GM12878 (cell line): ENCODE measurements around the gene WWP2. TPM values are rescaled to one million over a fixed set of nuclear protein-coding genes. Genes with fewer than 3 reads are reported as not detected.
A peak's percentile ranks its signal among the peaks of the same experiment; 100 is the strongest.

Experiments
- ATAC-seq: fragments of 200-7000 bp; cut with Tn5 transposase; 3 replicates; pipeline ENCODE4 v1.9.1; 2020; ENCODE audit warnings: mild to moderate bottlenecking, moderate library complexity
- BruUV-seq: library from RNA; stranded (reverse); fragments of 400-500 nt; replicated peaks from 2 replicates; lab custom pipeline; 2021; lab: Mats Ljungman, UMichigan
- CTCF ChIA-PET: fragments of 300-600 bp; sonication (Branson Sonifier 250); formaldehyde crosslinking; extraction: SDS; loops from one replicate; lab custom pipeline; 2021; ENCODE audit warnings: inconsistent platforms; lab: Yijun Ruan, JAX
- POLR2A ChIA-PET: fragments of 350-600 bp; formaldehyde crosslinking; extraction: SDS; loops from one replicate; lab custom pipeline; 2021; ENCODE audit warnings: inconsistent platforms; lab: Charles Lee
- RAD21 ChIA-PET: fragments of 300-600 bp; sonication (Branson Sonifier 250); formaldehyde crosslinking; loops from one replicate; lab custom pipeline; 2023; ENCODE audit warnings: antibody characterized with exemption; ENCODE audit not compliant: unreplicated experiment; lab: Charles Lee
- SMC1A ChIA-PET: fragments of 300-600 bp; sonication (Branson Sonifier 250); formaldehyde crosslinking; loops from one replicate; lab custom pipeline; 2023; ENCODE audit not compliant: unreplicated experiment, uncharacterized antibody; lab: Charles Lee
- DNase-seq: peaks from one replicate; pipeline ENCODE4 v3.0.0-alpha.2; 2011; ENCODE audit warnings: low read depth, low spot score
- FAIRE-seq: peaks from 3 replicates; lab custom pipeline; 2011; peaks lifted over from hg19 to GRCh38; lab: Jason Lieb, UNC
- H2AFZ ChIP-seq: 2 replicates; pipeline ENCODE4 v1.6.0; 2011; ENCODE audit warnings: low read depth, low read length, control low read depth; ENCODE audit not compliant: control insufficient read depth
- H3K27ac ChIP-seq: 2 replicates; pipeline ENCODE4 v1.5.1; 2011; ENCODE audit warnings: control low read depth; ENCODE audit not compliant: control insufficient read depth, insufficient read depth
- H3K27me3 ChIP-seq, 2 experiments: replicated peaks in 1 of 2; 2 replicates each; pipeline versions ENCODE4 v1.6.0 to v1.6.1; 2011; ENCODE audit warnings: low read length in 1 of 2; ENCODE audit not compliant: control insufficient read depth in 2 of 2, insufficient read depth in 2 of 2
- H3K36me3 ChIP-seq, 2 experiments: 2 replicates each; pipeline ENCODE4 v1.5.1; 2011; ENCODE audit warnings: low read length in 1 of 2; ENCODE audit not compliant: control insufficient read depth in 2 of 2, insufficient read depth in 2 of 2
- H3K4me1 ChIP-seq: 2 replicates; pipeline ENCODE4 v1.6.1; 2011; ENCODE audit warnings: mild to moderate bottlenecking, low read length, moderate library complexity, mixed read lengths; ENCODE audit not compliant: control insufficient read depth, insufficient read depth
- H3K4me2 ChIP-seq: 2 replicates; pipeline ENCODE4 v1.6.0; 2011; ENCODE audit warnings: control low read depth; ENCODE audit not compliant: control insufficient read depth, insufficient read depth
- H3K4me3 ChIP-seq: fragments of 200-600 bp; sonication (generic); 2 replicates; pipeline ENCODE4 v1.5.1; 2016
- H3K79me2 ChIP-seq: 2 replicates; pipeline ENCODE4 v1.6.0; 2011; ENCODE audit warnings: low read length; ENCODE audit not compliant: control insufficient read depth, insufficient read depth
- H3K9ac ChIP-seq: 2 replicates; pipeline ENCODE4 v1.8.0; 2011; ENCODE audit warnings: low read length, control low read depth, mixed read lengths; ENCODE audit not compliant: control insufficient read depth, insufficient read depth
- H3K9me3 ChIP-seq: replicated peaks from 3 replicates; pipeline ENCODE4 v1.5.1; 2011; ENCODE audit warnings: mild to moderate bottlenecking, low read length; ENCODE audit not compliant: control insufficient read depth, insufficient read depth
- H4K20me1 ChIP-seq: 2 replicates; pipeline ENCODE4 v1.6.0; 2011; ENCODE audit not compliant: control insufficient read depth, insufficient read depth
- ATF3 ChIP-seq: IDR thresholded peaks from 2 replicates; pipeline ENCODE4 v1.6.1; 2011; ENCODE audit warnings: low read depth, mild to moderate bottlenecking, low read length, moderate library complexity, borderline replicate concordance; ENCODE audit errors: extremely low read depth
- BMI1 ChIP-seq: fragments of 450-650 bp; IDR thresholded peaks from 2 replicates; pipeline ENCODE4 v1.6.1; 2016; ENCODE audit warnings: mild to moderate bottlenecking, moderate library complexity, borderline replicate concordance
- CTCF ChIP-seq, 3 experiments: IDR thresholded peaks in 2 of 3; conservative IDR thresholded peaks in 1 of 3; 2 replicates each; pipeline ENCODE4 v1.5.1; 2011; ENCODE audit warnings: low read depth in 3 of 3, low read length in 3 of 3, mild to moderate bottlenecking in 3 of 3, control low read depth in 2 of 3, moderate library complexity in 2 of 3, inconsistent platforms in 1 of 3, mixed read lengths in 1 of 3; ENCODE audit not compliant: control insufficient read depth in 2 of 3, insufficient read depth in 1 of 3; ENCODE audit errors: extremely low read depth in 1 of 3
- CUX1 ChIP-seq: IDR thresholded peaks from 2 replicates; pipeline ENCODE4 v1.6.1; 2012; ENCODE audit warnings: improper control_type of control experiment, low read depth, low read length; ENCODE audit not compliant: insufficient replicate concordance
- GATAD2B ChIP-seq: fragments of 450-650 bp; conservative IDR thresholded peaks from 2 replicates; pipeline ENCODE4 v1.6.1; 2017; ENCODE audit warnings: low read depth, mild to moderate bottlenecking, moderate library complexity
- HSF1 ChIP-seq: fragments of 150-350 bp; IDR thresholded peaks from 2 replicates; pipeline ENCODE4 v1.6.1; 2014; ENCODE audit warnings: mild to moderate bottlenecking, low read depth, low read length
- RAD21 ChIP-seq: IDR thresholded peaks from 2 replicates; pipeline ENCODE4 v1.6.1; 2011; ENCODE audit warnings: mild to moderate bottlenecking, low read depth, low read length, moderate library complexity; ENCODE audit not compliant: insufficient read depth
- WGBS: methylation state at CpG from one replicate; pipeline ENCODE4 v1.1.6; 2016; ENCODE audit warnings: low lambda C conversion rate; ENCODE audit not compliant: insufficient replicate concordance, insufficient coverage; ENCODE audit errors: missing lambda C conversion rate; 5-methylcytosine and 5-hydroxymethylcytosine counted together
- in situ Hi-C: fragments of 300-500 bp; cut with MboI; formaldehyde crosslinking; loops from 9 replicates; pipeline ENCODE4 v1.14.3; 2018; ENCODE audit warnings: mixed read lengths
- intact Hi-C: fragments of 100-400 bp; cut with micrococcal nuclease; formaldehyde crosslinking; loops from one replicate; pipeline ENCODE4 v1.14.2; 2022; ENCODE audit not compliant: unreplicated experiment
- polyA plus RNA-seq, 11 experiments: library from polyadenylated mRNA; depleted of rRNA in 4 of 11; unstranded in 6 of 11; stranded (reverse) in 5 of 11; fragments of >200 nt; fragmentation: Nextera tagmentation in 4 of 11; fragmentation: Illumina TruSeq in 1 of 11; extraction: Ambion mirVana in 4 of 11; extraction: Trizol in 1 of 11; gene quantifications; 1 replicate in 1 of 11; 2 replicates in 10 of 11; pipeline versions ENCODE4 v1.2.1 to v1.2.3, GENCODE V29; 2011 to 2016; ENCODE audit warnings: inconsistent platforms in 2 of 11, missing spikeins in 2 of 11, low read depth in 1 of 11
- total RNA-seq, 4 experiments: library from RNA; depleted of rRNA in 3 of 4; stranded (reverse); fragments of >200 nt in 3 of 4; fragmentation: Illumina TruSeq in 1 of 4; extraction: Trizol in 1 of 4; gene quantifications; 2 replicates each; pipeline versions ENCODE4 v1.2.1 to v1.2.3, GENCODE V29; 2013 to 2021

The WWP2 gene
- total and polyA plus RNA-seq, 10 of the 15 experiments (the other 5 are each of a cell fraction or from before 2014, with no cell fraction given) = 2.8 to 47.0 (median 23.8) TPM

- TF ChIP-seq CUX1 (no peak), BMI1 (no peak), GATAD2B (no peak)
Measured at GRCh38 chr16:69936751-69937211, 174.6 kb downstream of the WWP2 start (continued).

GRCh38 chr16:69937465-69937951 lies 175.4 kb downstream of the WWP2 start:
- BruUV-seq = no TSS peak
- H2AFZ ChIP-seq = no peak overlapping the region
- ATAC-seq (no peak), FAIRE-seq (no peak), DNase-seq (no peak)
- ChIA-PET RAD21 (no interaction called here), CTCF (interaction anchor here (2.5 kb wide), 1 partner anchor 8 kb away, joined by 13 read pairs; no protein-coding TSS in a partner anchor), POLR2A (no interaction called here), SMC1A (no interaction called here)
- H3K36me3 ChIP-seq = peaks cover 4 to 9% of the 10 kb centered on the region in 2 experiments; a peak in 3 of 4 replicates
- H4K20me1 ChIP-seq = no peaks in the 10 kb centered on the region
- TF ChIP-seq ATF3 (no peak), HSF1 (no peak), RAD21 (peak; percentile 39), CTCF (IDR thresholded peaks at IDR 0.05 in 2 of 3, conservative IDR thresholded peaks at IDR 0.05 in 1 of 3; ENCODE audit: control insufficient read depth in 2 of 3, extremely low read depth in 1 of 3, insufficient read depth in 1 of 3, low read depth in 3 of 3, low read length in 3 of 3) (peak in 1 of 3 experiments; percentile 22; a peak in 1 of 6 replicates)
- no peak overlapping the region for H3K27ac ChIP-seq
- WGBS = 93% methylated on average over 16 of the region's 16 CpGs
- no peak overlapping the region for H3K4me3 ChIP-seq
- H3K9ac ChIP-seq = no peak overlapping the region
- in situ Hi-C loops (no loop called here), intact Hi-C loops (no loop called here)
- no peak overlapping the region for H3K4me2 ChIP-seq
- H3K9me3 ChIP-seq = no peaks in the 10 kb centered on the region
- no peaks in the 10 kb centered on the region for H3K79me2 ChIP-seq
- H3K4me1 ChIP-seq = no peaks in the 10 kb centered on the region
- H3K27me3 ChIP-seq = no peaks in the 10 kb centered on the region
